GM15510 (cell line): ENCODE data around the gene CAPS2.

Experiments
- POLR2A ChIP-seq: IDR thresholded peaks from 3 replicates; pipeline ENCODE4 v1.6.1; 2011; ENCODE audit warnings: borderline replicate concordance; ENCODE audit not compliant: insufficient read length; ENCODE audit errors: extremely low read depth

Gene CAPS2

DNA sequence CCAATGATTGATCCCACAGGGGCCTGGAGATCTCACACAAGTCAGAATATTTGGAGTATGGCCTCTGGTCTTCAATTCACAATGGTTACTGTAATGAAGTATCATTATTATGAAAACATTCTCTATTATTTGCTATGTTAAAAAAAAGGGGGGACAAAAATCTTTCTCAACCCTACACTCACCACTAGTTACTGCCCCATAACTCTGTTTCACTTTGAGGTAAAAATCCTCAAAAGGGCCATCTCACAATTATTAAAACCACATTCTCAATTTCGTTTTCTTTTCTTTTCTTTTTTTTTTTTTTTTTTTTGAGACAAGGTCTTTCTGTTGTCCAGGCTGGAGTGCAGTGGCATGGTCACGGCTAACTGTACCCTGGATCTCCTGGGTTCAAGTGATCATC lies 60.9 kb downstream of the CAPS2 start:
- TF ChIP-seq POLR2A, result no peak

DNA sequence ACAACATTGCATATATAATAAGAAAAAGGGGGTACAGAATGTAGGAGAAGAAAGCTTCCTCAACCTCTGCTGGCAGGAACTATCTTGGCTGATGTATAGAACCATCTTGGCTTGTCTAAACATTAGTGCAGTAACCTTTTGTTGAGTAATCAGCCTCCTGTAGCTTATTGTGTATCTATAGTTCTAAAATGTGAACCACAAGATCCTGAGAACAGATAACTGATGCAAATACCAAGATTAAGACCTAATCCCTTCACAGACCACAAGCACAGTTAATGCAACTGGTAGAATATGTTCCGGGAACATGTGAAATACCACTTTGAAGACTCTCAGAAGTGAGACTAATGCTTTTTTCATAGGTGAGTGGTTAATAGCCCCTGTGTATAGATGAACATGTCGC lies 69.8 kb downstream of the CAPS2 start:
- no peak for TF ChIP-seq POLR2A

DNA sequence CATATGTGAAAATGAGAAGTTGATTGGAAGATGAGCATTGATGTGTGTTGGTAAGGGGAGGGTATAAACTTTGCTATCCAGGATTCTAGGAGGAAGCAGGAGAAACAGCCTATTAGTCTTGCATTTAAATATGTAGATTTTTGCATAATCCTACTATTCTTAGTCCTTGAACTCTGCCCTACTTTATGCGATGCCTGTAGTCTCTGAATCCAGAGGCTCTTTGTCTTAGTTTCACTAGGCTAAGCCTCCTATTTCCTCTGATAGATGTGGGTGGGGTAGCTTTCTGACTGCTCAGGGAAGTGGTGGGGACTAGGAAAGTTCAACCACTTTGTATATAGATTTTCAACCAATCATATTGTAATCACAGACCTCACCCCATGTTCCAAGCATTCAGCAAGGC lies 71.0 kb downstream of the CAPS2 start:
- TF ChIP-seq POLR2A, result no peak

DNA sequence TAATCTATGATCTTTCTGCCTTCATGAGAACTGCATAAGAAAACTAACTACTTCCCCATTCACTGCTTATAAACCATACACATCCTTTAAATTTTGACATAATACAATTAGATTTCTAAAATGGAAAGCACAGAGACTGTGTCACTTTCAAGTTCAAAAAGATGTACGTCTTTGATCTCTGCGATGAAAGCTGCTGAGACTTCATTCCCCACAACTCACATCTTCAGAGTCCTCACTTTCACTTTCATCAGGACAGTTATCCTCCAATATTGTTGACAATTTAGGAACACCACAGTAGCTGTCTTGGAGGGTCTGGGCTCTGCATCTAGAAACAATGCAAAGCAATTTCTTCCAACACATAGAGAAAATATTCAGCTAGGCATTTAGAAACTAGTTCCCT lies 72.6 kb downstream of the CAPS2 start:
- TF ChIP-seq POLR2A, result no peak

DNA sequence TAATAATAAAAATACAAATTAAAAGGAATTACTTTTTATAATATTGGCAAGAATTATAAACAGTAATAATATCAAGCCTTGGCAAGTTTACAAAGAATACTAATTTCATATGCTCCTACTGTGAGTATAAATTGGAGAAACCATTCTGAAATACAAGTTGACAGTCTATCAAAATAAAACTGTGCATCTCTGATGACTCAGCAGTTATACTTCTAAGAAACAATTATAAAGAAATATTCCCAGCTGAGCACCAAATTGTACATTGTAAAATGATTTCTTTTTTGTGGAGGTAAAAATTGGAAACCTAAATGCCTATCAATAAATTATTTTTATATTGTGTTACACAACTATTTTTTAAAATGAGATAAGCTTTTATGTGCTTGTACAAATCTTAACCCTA lies 85.0 kb downstream of the CAPS2 start:
- TF ChIP-seq POLR2A, result no peak

DNA sequence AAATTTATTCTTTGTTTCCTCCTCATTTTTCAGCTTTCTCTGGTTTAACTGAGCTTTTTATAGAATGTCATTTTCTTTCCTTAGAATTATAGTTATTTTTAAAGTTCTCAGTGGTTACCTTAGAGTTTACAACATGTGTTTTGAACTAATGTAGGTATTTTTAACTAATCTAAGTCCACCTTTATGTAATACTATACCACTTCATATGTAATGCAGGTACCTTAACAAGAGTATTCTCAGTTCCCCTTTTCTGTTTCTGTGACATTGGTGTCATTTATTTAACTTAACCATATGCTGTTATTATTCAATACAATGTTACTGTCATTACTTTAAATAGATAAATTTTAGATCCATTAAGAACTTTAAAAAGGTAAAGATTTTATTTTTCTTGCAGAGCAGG lies 90.1 kb downstream of the CAPS2 start:
- TF ChIP-seq POLR2A, result no peak

DNA sequence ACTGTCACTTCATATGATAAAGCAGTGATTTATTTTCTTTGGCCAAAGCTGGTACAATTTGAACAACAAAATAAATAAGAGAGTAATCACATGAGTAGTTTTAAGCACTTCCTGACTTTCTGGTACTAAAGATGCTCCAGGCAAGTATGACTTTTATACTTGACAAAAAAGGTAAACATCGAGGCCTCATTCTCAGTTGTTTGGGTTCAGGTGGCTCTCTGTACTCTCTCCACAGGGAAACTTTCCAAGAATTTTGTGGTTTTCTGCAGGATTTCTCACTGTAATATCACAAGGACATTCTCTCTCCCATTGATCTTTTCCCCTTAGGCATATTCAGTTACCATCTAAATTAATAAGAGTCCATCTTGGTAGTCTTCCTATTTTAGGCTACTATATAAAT lies 93.9 kb downstream of the CAPS2 start:
- no peak for TF ChIP-seq POLR2A

DNA sequence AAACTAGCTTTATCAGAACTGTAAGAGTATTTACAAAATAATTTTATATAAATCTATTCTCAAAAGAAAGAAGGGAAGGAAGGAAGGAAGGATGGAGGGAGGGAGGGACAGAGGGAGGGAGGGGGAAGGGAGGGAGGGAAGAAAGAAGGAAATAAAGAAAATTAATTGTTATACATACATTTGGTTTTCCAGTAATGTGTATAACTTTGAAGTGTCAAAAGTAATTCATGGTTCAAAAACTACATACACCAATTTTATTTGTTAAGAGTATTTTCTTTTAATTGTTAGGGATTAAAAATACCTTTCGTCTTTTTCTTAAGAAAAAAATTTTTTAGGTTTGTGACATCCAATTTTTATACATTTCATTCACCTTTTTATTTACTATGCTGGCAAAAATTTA lies 103.0 kb downstream of the CAPS2 start:
- no peak for TF ChIP-seq POLR2A
